ENCODE data around the gene FTO. TPM values are rescaled to one million over a fixed set of nuclear protein-coding genes. Genes with fewer than 3 reads are reported as not detected.

The FTO gene
- total RNA-seq, 1 donor from 2014 or later, result 107 TPM

DNA sequence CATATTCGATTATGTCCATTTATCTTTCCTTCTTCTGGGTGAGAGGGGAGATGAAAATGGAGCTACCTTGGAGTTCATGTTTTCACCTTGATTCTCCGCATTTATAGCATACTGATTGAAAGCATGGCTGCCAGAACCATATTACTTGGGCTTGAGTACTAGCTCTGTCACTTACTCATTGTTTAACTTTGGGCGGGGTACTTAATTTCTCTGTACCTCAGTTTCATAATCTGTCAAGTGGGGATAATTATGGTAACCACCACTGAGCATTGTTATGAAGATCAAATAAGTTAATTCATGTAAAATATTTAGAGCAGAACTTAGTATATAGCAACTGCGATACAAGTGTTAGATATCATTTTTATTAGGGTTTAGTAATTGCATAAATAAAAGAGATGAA lies 65.2 kb downstream of the FTO start:
- Mint-ChIP-seq H3K4me3 (no peak overlapping the region), H3K9me3 (no peaks in the 10 kb centered on the region), H3K36me3 (ENCODE audit: low read depth) (no peaks in the 10 kb centered on the region), H3K27ac (ENCODE audit: unreplicated experiment) (no peak overlapping the region), H3K4me1 (peaks cover 10% of the 10 kb centered on the region), H3K27me3 (ENCODE audit: low read depth) (no peaks in the 10 kb centered on the region)
- no peak for DNase-seq (ENCODE audit: low read depth, low spot score)
- TF ChIP-seq, protein P1, sequence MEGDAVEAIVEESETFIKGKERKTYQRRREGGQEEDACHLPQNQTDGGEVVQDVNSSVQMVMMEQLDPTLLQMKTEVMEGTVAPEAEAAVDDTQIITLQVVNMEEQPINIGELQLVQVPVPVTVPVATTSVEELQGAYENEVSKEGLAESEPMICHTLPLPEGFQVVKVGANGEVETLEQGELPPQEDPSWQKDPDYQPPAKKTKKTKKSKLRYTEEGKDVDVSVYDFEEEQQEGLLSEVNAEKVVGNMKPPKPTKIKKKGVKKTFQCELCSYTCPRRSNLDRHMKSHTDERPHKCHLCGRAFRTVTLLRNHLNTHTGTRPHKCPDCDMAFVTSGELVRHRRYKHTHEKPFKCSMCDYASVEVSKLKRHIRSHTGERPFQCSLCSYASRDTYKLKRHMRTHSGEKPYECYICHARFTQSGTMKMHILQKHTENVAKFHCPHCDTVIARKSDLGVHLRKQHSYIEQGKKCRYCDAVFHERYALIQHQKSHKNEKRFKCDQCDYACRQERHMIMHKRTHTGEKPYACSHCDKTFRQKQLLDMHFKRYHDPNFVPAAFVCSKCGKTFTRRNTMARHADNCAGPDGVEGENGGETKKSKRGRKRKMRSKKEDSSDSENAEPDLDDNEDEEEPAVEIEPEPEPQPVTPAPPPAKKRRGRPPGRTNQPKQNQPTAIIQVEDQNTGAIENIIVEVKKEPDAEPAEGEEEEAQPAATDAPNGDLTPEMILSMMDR (conservative IDR thresholded peaks at IDR 0.05), result no peak

DNA sequence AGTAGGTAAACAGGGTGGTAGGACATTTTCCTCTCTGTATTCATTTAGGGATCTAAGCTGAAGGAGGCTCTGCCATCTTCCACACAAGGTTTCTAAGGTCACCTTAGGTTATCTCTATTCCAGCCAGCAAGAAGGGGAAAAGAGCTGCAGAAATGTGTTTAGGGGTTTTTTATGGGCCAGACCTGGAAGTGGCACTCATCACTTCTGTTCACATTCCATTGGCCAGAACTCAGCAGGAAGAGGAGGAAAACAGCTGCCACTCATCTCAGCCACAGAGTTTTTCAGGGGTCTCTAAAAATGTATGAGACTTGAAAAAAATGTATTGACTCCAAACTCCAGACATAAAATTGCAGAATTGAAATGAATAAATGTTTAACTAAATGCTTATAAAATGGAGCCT lies 65.8 kb downstream of the FTO start:
- Mint-ChIP-seq H3K27ac (ENCODE audit: unreplicated experiment) (no peak overlapping the region), H3K27me3 (ENCODE audit: low read depth) (no peaks in the 10 kb centered on the region), H3K4me3 (no peak overlapping the region), H3K36me3 (ENCODE audit: low read depth) (no peaks in the 10 kb centered on the region), H3K4me1 (peaks cover 9% of the 10 kb centered on the region), H3K9me3 (no peaks in the 10 kb centered on the region)
- TF ChIP-seq, protein P1 (conservative IDR thresholded peaks at IDR 0.05), result no peak
- no peak for DNase-seq (ENCODE audit: low read depth, low spot score)

DNA sequence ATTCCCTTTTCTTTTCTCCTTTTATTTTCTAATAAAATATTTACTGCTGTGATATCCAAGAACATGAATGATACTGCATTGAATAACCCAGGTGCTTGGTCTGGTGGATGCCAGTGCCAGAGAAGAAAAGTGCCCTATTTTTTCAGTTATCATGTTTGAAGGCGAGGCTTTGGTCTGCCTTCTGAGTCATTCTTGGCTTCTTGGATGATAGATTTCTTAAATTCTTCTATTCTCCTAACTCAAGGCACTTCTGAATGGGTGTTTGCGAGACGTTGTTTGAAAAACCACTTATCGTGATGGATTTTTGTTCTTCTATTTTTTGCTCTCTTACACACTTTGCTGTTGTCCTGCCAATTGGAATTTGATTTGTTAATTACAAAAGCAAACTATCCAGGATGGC lies 66.7 kb downstream of the FTO start:
- H3K27me3 Mint-ChIP-seq (ENCODE audit: low read depth), result no peaks in the 10 kb centered on the region
- DNase-seq (ENCODE audit: low read depth, low spot score), result no peak
- no peaks in the 10 kb centered on the region for H3K9me3 Mint-ChIP-seq
- H3K4me3 Mint-ChIP-seq, result no peak overlapping the region
- no peaks in the 10 kb centered on the region for H3K36me3 Mint-ChIP-seq (ENCODE audit: low read depth)
- no peak overlapping the region for H3K27ac Mint-ChIP-seq (ENCODE audit: unreplicated experiment)
- TF ChIP-seq, protein P1 (conservative IDR thresholded peaks at IDR 0.05), result no peak
- peaks cover 10% of the 10 kb centered on the region for H3K4me1 Mint-ChIP-seq

DNA sequence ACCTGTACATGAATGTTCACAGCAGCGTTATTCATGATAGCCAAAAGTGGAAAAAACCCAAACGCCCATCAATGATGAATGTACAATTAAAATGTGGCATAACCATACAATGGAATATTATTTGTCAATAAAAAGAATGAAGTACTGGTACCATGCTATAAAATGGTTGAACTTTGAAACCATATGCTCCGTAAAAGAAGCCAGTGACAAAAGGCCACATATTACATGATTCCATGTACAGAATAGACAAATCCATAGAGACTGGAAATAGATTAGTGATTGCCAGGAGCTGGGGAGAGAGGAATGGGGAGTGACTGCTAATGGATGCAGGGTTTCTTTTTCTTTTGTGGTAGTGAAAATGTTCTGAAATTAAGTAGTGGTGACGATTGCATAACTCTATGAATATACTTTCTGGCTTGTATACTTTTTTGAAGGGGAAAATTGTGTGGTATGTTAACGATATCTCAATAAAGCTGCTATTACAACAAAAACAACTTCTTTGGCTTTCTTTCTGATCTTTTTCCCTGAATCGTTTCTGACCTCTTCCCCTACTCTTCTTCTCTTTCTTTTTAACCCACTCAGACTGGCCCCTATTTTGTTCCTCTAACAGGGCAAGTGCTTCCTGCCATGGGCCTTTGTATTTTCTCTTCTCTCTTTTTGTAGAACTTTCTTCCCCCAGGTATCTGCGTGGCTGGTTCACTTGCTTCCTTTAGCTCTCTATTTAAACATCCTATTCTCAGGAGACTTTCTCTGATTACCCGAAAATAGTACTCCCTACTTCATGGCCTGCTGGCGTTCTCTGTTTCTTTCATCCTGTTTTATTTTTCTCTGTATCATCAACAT lies 67.9 kb downstream of the FTO start:
- DNase-seq (ENCODE audit: low read depth, low spot score), result no peak
- TF ChIP-seq, protein P1 (conservative IDR thresholded peaks at IDR 0.05), result no peak
- no peaks in the 10 kb centered on the region for H3K27me3 Mint-ChIP-seq (ENCODE audit: low read depth)
- no peak overlapping the region for H3K27ac Mint-ChIP-seq (ENCODE audit: unreplicated experiment)
- H3K4me1 Mint-ChIP-seq, result peaks cover 15% of the 10 kb centered on the region
- no peak overlapping the region for H3K4me3 Mint-ChIP-seq
- H3K36me3 Mint-ChIP-seq (ENCODE audit: low read depth), result no peaks in the 10 kb centered on the region
- no peaks in the 10 kb centered on the region for H3K9me3 Mint-ChIP-seq

DNA sequence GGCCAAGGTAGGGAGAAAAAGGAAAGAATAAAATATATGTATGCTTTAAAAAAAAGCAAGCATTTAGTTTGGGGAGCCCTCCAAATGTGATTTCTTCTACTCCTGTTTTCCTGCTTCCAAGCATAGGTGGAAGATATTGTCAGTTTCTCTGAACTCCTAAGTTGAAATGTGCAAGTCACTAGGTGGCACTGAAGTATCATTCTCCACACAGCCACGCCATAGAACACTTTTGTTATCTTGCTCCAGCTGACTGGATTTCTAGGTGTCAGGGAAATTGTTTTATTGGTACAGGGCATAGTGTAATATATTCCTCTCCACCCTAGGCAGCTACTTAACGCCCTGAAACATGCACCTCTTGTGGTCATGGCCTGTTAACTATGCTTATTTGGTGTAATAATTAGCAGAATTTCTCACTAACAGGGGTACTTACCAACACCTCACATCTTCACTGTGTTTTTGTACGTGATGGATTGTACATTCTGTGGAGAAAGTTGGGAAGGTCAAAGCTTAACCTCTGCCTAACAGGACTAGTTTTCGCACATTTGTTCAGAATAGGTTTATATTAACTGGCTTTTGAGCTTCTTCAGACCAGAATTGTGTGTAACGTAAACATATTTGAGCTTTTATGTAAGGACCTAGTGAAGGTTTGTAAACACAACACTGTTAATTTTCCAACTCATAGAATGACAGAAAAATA lies 69.3 kb downstream of the FTO start:
- Mint-ChIP-seq H3K9me3 (no peaks in the 10 kb centered on the region), H3K4me1 (peaks cover 16% of the 10 kb centered on the region), H3K36me3 (ENCODE audit: low read depth) (no peaks in the 10 kb centered on the region), H3K27ac (ENCODE audit: unreplicated experiment) (no peak overlapping the region), H3K27me3 (ENCODE audit: low read depth) (no peaks in the 10 kb centered on the region), H3K4me3 (no peak overlapping the region)
- DNase-seq (ENCODE audit: low read depth, low spot score), result no peak
- TF ChIP-seq, protein P1 (conservative IDR thresholded peaks at IDR 0.05), result peak; percentile 76
